NCI-H1105 (cell line): Measurements from ENCODE around the gene LRWD1.
"Not testable (repeated sequence)": the region's sequence is repeated elsewhere in the genome, so short reads cannot be mapped to it uniquely, and the experiment has no call there.

Experiments used
- DNase-seq: peaks from one replicate; lab custom pipeline; 2025; lab: John Stamatoyannopoulos, UW

The LRWD1 gene

DNA sequence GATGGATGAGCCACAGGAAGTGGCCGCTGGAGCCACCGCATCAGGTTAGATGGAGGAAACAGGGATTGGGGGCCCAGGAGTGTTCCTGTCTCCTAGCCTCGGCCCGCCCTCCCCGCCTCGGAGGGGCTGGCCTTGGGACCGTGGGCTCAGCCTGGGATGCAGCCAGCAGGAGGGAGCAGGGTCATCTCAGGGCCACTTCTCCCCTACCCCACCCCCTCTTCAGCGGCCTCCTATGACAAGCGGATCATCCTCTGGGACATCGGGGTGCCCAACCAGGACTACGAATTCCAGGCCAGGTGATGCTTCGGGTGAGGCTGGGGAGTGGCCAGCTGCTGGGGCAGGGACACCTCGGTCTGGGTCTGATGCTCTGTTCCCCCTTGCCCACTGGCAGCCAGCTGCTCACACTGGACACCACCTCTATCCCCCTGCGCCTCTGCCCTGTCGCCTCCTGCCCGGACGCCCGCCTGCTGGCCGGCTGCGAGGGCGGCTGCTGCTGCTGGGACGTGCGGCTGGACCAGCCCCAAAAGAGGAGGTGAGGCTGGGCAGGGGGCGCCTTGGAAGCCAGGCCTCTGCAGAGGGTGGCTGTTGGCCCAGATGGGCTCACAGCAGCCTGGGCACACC is 4.7 kb downstream of the LRWD1 start:
- DNase-seq, result no peak

DNA sequence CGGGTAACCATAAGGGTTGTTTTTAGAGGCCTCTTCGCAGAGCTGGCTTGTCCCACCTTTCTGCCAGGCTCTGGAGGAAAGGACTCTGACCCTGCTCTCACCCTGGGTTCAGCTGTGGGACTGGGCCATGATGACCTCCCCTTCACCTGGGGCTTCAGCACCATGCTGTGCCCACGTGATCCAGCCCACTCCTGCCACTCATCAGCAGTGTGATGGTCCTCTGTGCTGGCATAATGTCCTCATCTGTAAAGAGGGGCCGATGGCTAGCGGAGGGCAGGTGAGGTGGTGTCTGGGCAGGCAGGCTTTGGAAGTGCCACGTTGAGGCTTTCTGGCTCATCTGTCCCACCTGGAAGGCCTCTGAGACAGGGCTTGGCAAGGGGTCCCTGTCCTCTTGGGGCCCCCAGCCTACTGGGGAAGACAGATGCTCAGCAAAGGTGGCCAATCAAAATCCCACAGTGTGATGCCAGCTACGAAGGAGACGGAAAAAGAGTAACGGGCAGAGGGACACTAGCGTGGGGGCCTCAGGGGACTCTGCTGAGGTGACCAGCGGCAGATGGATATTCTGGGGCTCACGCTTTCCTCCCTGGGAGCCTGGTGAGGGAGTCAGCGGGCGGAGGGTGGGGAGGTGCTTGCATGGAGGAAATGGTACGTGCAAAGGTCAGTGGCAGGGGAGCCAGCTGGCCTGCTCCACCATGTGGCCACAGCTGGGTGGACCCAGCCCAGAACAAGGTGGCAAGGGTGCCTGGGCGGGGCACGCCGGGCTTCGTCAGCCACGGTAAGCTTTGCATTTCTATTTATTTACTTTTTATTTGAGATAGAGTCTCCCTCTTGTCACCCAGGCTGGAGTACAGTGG is 5.4 kb downstream of the LRWD1 start:
- DNase-seq, result no peak

DNA sequence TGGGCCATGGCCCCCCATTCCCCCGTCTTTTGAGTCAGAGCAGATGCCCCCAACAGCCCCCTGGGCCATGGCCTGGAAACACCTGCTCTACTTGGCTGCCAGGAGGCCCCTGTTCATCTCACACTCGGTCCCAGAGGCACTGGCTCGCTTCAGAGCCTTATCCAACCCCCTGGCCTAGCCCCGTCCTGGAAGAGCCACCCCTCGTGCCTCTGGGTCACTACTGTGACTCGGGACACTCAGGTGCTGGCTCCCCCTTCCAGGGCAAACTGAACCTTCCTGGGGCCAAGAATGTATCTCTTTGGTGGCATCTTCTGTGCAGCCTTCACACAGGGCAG is 7.0 kb downstream of the LRWD1 start:
- DNase-seq, result no peak

DNA sequence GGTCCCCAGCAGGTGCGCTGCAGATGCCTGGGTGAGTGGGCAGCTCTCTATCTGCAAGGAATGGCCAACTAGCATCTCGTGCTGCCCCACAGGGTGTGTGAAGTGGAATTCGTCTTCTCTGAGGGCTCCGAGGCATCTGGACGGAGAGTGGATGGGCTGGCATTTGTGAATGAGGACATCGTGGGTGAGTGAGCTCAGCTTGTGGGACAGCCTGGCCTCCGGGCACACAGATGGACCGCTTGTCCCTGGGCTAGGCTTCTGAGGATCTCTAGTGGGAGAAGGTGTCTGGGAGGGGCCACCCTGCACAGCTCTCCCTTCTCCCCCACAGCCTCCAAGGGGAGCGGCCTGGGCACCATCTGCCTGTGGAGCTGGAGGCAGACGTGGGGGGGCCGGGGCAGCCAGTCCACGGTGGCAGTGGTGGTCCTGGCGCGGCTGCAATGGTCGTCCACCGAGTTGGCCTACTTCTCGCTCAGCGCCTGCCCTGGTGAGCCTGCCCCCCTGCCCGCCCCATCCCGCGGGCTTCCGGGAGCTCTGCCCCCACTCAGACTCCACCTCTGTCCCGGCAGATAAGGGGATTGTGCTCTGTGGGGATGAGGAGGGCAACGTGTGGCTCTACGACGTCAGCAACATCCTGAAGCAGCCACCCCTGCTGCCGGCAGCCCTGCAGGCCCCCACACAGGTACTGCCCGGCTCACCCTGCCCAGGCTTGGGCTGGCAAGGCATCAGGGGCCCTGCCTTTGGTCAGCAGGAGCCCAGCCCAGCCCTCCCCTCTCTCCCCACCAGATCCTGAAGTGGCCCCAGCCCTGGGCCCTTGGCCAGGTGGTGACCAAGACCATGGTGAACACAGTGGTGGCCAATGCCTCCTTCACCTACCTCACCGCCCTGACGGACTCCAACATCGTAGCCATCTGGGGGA is 7.6 kb downstream of the LRWD1 start:
- DNase-seq, result no peak

DNA sequence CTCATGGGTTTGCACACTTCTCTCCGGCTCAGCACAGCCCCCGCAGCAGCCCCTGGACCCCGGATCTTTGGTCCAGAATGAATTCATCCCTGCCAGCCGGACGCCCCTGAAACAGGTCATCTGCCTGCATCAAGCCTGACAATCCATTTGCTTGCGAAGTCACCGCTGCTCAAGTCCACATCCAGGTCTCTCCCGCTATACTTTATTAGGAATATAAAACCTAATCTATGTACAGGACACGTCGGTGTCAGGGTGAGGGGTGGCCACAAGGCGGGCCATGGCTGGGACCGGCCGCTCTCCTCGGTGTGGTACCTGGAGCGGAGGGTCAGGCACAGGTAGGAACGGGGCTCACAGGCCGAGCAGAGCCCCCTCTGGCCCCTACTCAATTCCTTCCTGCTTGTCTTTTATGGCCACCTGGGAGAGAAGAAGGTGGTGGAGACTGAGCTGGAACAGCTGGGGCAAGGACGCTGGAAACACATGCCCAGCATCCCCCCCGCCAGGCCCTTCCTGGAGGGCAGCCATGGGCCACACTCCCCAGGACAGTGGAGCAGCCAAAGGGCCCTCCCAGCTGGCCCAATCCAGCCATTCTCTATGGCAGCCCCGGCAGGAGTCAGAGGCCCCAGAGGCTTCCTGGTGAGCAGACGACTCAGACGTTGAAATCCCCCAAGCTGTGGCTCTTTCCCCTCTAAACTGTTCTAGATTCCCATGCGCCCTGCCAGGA is 8.6 kb downstream of the LRWD1 start:
- DNase-seq, result no peak

DNA sequence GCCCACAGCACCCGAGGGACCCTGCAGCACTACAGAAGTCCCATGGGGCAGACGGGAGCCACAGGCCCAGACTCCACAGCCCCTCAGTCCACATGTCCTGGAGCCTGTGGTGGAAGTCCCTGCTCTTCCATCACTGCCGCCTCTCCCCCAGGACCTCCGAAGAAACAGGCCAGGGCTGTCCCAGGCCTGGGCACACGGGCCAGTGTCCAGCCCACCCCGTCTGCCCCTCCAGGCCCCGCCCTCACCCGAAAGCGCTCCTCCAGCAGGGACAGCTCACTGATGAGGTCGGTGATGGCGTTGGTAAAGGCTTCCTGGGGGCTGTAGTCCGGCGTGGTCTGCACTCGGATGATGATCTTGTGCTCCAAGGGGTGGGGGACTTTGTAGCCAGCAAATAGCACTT is 9.3 kb downstream of the LRWD1 start:
- DNase-seq, result not testable (repeated sequence)

DNA sequence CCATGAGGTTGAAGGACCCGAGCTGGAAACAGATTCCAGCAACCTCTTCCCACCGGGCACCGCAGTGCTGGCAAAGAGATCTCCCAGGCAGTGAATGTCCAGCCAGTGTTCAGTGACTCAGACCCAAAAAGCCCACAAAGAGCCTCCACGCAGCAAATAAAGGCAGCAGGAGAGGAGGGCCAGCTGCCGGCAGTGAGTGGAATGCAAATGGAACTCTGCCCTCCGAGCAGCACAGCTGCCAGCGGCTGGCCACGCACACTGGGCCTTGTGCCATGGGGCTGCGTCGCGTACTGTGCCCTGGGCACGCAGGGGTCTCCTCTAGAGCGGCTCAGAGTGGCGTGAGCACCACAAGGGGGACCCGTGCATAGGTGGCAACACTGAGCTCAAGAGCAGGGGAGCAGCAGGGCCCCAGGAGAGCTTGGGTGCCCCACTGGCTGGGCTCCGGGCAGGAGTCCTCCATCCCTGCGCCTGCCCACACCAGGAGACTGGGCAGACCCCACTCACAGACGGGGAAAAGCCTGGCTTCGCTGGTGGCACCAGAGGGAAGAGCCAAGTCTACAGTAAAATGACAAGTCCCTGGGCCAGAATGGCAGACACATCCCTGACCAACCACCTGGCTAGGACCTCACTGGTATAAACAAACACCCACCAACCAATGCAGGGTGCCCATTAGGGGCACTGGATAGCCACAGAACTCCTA is 10.1 kb downstream of the LRWD1 start:
- DNase-seq, result not testable (repeated sequence)

DNA sequence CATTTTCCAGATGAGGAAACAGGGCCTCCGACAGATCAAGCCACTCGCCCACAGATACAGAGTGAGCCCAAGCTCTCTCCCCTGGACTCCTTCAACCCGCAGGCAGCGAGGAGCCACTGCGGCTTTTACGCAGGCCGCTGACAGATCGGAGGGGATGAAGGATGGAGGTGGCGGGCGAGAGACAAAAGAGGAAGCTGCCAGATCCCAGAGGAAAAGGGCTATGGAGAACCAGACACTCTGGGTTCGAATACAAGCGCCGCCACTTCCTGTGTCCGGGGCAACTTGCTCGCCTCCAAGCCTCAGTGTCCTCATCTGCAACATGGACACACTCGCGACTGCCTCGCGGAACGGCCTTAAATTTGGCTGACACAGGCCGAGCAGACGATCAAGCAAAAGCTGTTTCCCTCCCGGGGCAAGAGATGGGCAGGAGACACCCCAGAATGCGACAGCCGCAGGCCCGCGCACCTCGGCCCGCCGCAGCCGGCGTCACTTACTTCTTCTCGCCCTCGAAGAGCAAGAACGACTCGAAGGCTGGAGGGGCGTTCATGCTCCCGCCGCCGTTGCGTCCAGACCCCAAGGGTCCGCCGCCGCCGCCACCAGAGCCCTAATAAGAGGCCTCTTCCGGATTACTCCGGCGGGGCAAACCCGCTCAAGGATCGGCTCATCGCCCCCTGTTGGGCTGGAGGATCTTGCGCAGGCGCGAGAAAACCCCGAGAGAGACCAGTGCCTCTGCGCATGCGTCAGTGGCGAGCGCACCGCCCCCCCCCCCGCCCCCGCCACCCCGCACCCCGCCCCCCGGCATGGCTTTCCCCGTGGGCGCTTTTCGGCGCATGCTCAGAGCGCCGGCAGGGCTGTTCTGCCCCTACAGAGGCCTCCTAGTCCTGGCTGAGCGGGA is 13.8 kb downstream of the LRWD1 start, which contains the start of gene POLR2J:
Gene POLR2J, minus strand, starts transcription at position 609 of the 895 bp plus-strand sequence. Its CDS starts 62 bp downstream, at position 547.
- not testable (repeated sequence) for DNase-seq

DNA sequence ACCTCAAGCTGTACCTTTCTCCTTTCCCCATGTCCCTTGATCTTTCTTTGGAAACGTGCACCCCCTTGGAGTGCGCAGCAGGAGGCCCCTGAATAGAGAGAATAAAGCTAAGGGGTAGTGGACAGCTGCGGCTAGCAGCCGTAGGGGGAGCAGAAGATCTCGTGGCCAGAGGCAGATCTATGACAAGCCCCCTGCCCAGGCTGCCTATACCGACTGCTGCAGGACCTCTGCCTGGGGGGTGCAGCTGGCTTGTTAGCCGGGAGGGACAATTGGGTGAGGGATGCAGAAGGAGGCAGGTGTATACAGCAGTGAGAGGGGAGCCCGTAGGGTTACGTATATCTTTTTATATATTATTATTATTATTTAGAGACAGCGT is 14.4 kb downstream of the LRWD1 start:
- not testable (repeated sequence) for DNase-seq

DNA sequence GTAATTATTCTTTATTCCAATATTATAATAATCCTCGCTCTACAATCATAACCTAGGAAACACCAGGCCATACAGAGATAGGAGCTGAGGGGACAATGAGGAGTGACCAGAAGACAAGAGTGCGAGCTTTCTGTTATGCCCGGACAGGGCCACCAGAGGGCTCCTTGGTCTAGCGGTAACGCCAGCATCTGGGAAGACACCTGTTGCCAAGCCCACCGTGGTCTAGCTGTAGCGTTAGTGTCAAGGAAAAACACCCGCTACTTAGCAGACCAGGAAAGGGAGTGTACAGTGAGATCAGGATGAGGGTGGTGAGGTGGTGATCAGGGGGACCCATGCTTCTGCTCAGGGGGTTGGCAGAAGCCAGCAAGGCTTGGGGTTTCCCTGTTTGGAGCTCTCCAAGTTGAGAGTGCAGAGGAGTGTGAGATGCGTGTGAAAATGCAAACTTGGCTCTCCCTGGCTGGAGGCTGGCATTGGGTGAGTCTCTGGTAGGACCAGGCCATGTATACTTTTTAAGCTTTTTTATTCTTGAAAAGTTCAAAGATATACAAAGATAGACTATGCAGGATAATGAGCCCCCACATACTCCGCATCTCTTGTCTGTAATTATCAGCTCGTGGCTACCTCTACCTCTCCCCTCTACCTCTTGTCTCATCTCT is 15.3 kb downstream of the LRWD1 start:
- DNase-seq, result not testable (repeated sequence)

DNA sequence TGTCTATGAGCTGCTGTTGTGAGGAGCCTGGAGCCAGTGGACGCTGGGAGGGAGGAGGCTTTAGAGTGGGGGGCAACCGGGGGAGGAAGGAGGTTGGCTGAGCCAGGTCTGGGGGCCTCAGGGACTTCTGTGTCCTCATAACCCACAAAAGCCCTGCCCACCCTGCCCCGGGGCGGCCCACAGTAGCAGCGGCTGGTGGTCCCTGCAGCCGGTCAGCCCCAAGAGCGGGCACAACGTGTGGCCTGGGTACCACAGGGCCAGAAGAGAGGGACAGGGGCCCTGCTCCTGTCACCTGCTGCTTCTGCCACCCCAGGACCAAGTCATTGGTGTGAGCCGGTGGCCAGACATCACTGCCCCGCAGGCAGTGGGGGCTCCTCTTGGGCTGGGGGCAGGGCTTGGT is 17.2 kb downstream of the LRWD1 start:
- DNase-seq, result not testable (repeated sequence)

DNA sequence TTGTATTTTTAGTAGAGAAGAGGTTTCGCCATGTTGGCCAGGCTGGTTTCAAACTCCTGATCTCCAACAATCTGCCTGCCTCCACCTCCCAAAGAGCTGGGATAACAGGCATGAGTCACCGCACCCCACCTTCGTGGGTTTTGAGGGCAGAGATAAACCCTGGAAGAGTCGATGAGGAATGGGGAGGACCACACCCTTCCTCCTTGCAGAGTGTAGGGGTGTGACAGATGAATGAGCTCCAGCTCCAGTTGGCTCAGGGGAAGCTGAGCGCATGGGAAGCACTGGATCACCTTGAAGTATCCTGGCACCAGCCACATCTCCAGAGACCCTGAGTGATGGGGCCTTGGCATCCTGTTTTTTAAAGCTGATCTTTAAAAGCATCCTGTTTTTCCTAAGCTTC is 19.5 kb downstream of the LRWD1 start:
- DNase-seq, result not testable (repeated sequence)

DNA sequence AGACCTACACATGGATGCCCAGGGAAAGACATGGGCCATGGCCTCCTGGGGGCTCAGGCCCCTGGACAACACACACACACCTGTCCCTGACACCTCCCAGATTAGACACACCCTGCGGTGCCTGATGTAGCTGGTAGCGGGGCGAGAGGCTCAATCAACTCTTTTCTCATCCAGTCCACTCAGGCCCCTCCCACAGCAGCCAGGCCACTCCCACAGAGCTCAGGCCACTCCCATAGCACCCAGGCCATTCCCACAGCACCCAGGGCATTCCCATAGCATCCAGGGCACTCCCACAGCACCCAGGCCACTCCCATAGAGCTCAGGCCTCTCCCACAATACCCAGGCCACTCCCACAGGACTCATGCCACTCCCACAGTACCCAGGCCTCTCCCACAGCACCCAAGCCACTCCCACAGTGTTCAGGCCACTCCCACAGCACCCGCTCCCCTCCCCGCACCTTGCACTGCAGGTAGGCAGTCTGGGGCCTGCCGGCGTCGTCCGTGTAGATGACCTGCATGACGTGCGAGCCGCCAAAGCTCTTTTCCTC is 25.8 kb downstream of the LRWD1 start:
- not testable (repeated sequence) for DNase-seq

DNA sequence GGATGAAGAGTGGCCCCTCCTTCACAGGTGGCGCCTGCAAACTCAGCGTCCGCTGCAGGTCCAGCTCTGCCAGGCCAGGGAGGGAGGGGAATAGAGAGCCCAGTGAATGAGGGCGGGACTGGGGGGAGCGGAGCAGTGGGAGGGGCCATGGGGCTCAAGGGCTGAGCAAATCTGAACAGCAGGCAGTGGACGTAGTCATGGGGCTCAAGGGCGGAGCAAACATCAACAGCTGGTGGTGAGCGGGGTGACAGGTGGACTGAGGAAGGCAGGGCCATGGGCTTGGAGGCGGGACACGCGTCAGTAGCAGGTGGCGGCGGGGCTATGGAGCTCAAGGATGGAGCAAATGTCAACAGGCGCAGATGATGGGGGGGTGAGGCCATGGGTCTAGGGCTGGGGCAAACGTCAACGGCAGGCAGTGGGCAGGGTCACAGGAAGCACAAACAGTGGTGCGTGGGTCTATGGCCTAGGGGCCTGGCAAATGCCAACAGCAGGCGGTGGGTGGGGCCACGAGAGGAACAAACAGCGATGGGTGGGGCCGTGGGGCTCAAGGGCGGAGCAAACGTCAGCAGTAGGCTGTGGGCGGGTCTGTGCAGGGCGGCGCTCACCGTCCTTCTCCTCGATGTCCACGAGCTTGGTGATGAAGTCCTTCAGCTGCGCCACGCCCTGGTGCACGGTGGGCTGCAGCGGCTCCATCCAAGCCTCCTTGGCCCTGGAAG is 28.6 kb downstream of the LRWD1 start:
- not testable (repeated sequence) for DNase-seq

DNA sequence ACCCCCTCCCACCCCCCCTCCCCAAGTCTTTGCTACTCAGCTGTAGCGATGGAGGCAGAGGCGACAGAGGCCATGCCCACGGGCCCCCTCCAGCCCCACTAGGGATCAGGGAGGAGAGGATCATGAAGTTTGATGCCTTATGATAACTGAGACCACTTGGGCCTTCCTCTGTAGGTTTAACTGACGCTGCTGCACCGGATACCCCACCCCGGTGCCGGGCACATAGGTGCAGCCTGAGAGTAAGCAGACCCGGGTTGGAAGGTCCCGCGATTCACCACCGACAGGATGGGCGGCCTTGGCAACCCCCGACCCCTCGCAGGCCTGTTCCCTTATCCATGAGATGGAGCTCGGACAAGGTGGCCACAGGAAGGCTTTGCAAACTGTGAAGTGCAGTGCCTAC is 29.2 kb downstream of the LRWD1 start:
- DNase-seq, result not testable (repeated sequence)

DNA sequence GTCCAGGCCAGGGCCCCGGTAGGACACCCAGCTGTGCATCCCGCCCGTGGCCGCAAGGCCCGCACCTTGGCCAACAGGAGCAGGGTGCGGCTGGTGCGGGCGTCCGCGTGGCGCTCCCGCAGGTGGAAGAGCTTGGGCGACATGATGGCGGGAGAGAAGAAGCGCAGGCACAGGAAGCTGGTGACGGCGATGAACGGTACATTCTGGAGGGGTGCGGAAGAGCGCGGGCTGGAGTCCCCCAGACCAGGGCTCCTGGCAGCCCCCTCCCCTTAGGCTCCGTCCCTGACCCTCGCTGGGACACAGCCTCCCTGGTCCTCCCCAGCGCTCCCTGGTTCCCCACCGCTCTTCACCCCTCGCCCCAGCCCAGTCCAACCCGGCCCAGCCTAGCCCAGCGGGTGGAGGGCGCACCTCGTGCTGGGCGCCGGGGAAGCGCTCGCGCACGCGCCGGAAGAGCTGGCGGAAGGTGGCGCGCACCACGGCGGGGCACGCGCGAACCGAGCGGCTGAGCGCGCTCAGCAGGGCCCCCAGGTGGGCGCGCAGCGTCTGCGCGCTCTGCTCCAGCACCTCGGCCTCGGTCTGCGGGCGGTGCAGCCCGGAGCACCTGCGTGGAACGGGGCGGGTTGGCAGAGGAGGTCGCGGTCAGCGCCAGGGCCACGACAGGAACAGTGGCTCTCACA is 29.8 kb downstream of the LRWD1 start:
- DNase-seq, result not testable (repeated sequence)

DNA sequence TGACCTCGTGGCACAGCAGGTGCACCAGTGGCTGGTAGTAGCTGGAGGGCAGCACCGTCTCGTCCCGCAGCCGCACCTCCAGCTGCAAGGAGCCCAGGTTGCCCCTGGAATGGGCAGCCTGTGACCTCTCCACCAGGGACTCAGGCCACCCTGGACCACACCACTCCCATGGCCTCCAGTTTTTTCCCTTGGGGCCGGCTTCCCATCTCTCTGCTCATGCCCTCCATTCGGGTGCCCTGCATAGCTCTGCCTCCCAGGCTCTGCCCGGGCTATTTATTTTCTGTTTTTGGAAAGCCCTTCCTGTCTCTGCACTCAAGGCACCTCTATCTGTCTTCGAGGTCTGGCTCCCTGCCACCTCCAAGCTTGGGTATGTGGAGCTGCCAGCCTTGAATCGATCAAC is 32.1 kb downstream of the LRWD1 start:
- DNase-seq, result not testable (repeated sequence)

DNA sequence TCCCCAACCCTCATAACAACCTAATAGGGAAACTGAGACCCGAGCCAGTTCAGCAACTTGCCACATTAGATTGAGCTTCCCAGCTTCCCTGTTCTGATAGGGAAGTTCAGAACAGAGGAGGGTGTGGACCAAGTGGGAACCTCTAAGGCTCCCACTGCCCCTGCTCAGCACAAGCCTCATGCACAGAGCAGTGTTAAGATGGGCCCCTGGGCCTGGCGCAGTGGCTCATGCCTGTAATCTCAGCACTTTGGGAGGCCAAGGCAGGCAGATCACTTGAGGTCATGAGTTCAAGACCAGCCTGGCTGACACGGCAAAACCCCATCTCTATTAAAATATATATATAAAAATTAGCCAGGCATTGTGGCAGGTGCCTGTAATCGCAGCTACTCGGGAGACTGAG is 32.5 kb downstream of the LRWD1 start:
- not testable (repeated sequence) for DNase-seq
